Stimulated activated CD4-positive, alpha-beta T cell treated with anti-CD3 and anti-CD28 coated beads, Interleukin-1b, Interleukin-23, amount 100 ng/mL, for 4 hours (primary cell): ENCODE results near the gene EPPIN.

Experiments used
- DNase-seq, 2 donors: peaks; one replicate each; pipeline ENCODE4 v3.0.0-alpha.2; 2020; ENCODE audit warnings: low read depth in 2 of 2

The EPPIN gene

DNA sequence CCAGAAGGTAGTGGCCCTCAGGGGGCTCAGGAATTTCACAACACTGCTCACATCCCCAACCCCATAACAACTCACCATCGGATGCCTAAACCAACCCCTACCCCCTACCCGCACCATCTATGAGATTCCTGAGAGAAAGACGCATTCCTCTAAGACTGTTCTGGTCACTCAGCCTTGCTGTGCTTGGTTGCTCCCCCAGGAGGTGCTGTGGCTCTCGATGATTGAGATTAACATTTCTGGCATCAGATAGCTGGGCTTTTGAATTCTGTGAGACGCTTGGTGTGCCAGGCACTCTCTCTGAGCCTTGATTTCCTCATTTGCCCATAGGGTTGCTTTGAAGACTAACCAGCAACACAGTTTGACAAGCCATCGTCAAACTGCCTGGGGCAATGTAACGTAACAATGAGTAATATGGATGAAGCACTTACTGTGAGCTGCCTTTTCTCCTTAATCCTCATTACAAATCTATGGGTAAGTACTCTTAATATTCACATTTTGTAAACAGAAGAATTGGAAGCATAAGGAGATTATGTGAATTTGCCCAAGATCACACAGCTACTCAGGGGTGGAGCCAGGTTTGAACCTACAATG, 8.9 kb downstream of the EPPIN start:
- no peak for DNase-seq

DNA sequence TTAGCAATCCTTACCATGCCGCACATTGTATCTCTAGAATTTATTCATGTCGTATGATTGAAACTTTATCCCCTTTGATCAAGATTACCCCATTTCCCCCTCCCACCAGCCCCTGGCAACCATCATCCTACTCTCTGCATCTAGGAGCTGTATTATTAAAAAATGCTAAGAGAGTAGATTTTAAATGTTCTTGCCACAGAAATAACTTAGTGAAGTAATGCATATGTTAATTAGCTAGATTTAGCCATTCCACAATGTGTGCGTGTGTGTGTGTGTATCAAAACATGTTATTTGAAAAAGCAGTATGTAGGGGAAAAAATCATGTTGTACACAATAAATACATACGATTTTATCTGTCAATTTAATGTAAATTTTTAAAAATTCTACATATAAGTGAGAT, 19.9 kb downstream of the EPPIN start:
- DNase-seq = no peak

DNA sequence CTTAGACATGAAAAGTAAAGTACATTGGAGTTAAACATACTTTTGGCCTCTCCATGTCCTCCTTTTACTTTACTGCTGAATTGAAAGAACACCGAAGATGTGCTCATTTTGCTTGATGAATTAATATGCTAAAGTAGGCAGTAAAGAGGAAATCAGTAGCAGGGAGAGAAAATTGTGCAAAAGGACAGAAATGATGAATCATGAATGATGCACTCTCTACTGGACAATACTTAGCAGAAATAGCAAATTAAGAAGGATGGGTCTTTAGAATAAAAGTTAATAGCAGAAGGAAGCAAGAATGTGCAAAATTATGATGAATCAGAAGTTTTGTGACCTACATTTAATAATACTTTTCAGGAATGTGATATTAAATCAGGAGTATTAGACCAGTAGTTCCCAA, 23.4 kb downstream of the EPPIN start:
- no peak for DNase-seq

GRCh38 chr20:45518282-45518681, 28.9 kb downstream of the EPPIN start:
- DNase-seq = no peak

DNA sequence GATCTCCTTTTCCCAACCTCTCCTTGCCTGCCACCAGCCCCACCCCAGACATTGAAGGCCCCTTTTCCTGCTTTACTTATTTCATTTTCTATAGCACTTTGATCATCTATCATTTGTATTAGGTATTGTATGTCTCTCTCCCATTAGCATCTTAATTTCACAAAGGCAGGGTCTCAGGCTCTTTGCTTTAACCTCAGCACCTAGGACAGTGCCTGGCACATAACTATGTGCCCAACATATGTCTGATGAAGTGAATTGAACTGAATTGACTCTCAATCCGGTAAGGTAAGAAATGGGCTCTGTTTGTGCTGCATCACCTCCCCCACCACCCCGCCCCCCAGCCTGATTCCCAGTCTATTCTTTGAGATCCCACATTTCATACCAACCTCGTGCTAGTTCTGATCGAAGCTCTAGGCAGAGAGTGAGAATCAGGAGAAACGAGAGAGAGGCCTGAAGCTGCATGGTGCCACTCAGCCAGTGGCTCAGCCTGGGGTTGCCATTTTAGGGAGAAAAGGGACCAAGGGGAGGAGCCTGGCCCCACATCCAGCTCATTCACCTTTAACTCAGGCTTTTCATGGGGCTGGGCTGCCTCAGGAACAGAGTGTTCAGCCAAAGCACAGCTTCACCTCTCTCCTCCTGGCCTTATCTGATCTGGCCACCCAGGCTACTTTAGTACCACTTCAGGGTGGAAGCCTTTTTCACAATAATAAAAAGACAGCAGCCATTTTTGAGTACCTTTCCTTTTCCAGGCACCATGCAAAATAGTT, 31.9 kb downstream of the EPPIN start, which contains the start of gene SPINT3:
SPINT3 (minus strand) TSS at position 476 of the 767 bp plus-strand sequence; CDS start at position 462, 14 bp downstream.
- no peak for DNase-seq

- DNase-seq = no peak
These were observed 36.8 kb downstream of the EPPIN start for GRCh38 chr20:45510242-45510862.

DNA sequence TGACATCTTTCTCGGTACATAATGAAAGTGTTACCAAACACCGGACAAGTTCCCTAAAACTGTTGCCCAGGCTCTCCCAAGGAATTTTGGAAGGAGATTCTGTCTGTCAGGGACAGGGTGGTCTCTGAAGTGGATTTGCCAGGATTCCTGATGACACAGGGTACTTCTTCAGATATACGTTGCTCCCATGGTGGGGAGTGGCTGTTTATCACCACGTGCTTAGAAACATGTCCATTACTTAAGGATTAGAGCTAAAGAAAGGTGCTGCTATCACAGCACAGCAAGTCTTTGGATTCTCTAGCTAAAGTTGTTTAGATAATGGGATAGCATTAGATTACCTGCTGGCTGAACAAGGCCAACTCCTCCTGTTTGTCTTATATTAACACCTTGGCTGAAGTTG, 38.1 kb downstream of the EPPIN start:
- no peak for DNase-seq

DNA sequence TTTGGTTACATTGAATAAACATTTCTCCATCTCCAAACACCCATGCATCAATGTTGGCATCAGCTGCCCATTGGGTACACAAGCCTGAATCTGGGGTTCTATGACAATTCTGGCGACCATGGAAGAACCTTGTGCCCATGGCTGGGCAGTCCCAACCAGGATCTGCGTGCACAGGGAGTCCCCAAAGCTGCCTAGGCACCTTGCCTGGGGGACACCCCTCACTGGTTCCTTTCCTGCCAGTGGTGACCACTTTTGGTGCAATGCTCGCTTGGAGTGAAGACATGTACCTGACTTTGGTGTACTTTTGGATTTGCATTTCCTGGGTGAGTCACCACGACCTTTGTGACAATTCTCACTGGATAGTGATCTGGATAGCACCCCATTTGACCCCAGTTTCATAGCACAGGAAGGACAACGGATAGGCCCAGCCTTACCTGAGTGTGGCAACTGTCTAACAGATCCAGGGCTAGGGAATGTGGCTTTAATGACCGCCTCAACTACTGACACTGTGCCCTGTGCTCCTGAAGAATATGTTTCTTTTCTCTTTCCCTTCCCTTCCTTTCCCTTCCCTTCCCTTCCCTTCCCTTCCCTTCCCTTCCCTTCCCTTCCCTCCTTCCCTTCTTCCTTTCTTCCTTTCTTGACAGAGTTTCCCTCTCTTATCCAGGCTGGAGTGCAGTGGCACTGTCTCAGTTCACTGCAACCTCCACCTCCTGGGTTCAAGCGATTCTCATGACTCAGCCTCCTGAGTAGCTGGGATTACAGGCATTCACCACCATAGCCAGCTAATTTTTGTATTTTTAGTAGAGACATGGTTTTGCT, 38.9 kb downstream of the EPPIN start:
- DNase-seq = no peak

GRCh38 chr20:45507011-45507820, 40.0 kb downstream of the EPPIN start:
- no peak for DNase-seq

DNA sequence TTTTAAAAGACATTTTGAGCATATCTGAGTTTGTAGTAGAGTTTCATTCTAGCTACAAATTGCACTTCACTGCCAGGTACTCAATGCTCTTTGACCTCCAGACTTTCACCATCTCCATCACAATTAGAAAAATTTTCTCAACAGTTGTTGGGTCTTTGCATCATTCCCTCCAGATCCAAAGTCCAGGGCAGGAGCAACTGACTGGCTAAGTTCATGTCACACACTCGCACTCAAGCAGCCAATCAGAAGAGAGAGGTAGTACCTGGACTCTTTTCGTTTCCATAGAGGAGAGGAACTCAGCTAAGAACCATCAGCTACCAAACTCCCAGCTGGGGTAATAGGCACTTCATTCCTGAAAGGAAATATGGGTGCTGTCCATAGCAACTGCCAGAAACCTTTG, 40.8 kb downstream of the EPPIN start:
- DNase-seq = no peak

GRCh38 chr20:45503403-45503802, 43.8 kb downstream of the EPPIN start:
- DNase-seq = no peak

DNA sequence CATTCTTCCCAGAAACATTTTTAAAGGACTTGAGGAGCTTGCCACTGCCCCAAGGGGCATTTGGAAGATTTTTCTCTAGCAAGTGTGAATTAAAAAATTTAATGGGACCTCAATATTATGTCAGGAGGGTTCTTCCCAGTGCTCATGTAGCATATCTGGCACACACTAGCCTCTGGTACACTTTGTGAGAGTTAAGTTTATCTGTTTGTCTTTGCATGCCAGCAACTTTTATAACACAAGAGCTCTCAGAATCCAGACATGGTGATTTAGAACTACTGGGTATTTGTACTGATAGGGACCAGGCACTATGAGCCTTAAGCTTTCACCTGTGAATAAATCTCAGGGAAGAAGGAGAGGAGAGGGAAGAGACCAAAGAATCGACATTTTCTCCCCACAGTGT, 44.6 kb downstream of the EPPIN start:
- DNase-seq = no peak

DNA sequence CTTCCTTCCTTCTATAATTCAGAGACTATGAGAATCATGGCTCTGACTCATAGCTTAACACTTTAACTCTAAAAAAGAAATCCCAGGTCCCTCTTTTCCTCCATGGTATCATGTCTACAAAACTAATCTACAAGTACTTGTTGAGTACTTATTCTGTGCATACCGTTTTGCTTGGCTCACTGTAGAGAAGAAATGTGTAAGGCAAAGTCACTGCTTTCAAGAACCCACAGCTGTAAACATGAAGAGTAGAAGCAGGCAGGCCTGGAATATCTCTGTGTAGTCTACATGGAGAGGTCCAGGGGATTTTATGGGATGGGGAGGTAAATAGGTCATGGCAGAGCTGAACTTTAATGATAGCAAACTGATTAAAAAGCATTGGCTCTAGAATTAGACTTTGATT, 45.6 kb downstream of the EPPIN start:
- no peak for DNase-seq

DNA sequence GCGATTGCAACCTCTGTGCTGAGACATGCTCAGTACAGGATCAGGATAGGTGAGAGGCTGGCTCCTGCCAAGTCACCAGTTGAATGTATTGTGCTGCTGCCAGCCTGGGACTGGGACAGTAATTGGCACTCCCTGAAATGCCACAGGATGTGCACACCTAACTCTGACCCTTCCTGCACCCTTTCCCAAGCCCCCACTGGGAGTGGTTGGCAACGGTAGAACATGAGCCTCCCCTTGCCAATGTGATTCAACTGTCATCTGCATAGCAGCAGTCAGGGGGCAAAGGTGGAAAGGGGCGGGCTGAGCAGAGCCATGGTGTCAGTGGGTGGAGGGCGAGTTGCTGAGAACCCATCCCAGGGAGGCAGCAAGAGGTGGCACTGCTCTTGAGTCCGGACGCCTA, 47.2 kb downstream of the EPPIN start:
- DNase-seq = no peak

DNA sequence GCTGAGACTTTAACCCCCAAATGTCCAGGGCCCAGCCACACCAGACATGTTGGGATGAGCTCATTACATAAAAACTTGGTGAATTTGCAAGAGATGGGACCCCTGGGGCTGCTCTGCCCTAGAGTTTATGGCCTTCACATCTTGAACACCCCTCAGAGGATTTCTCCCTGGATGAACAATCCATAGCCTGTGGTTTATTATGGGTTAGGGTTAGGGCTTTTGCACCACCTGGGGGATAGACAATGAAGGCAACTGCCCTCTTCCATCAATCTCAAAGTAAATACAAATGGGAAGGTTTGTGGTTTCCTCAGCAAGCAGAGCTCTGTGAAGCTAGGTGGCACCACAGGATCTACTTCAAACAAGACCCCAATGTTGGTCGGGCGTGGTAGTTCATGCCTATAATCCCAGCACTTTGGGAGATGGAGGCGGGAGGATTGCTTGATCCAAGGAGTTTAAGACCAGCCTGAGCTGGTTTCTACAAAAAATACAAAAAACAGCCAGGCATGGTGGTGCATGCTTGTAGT, 49.2 kb downstream of the EPPIN start:
- DNase-seq = no peak

DNA sequence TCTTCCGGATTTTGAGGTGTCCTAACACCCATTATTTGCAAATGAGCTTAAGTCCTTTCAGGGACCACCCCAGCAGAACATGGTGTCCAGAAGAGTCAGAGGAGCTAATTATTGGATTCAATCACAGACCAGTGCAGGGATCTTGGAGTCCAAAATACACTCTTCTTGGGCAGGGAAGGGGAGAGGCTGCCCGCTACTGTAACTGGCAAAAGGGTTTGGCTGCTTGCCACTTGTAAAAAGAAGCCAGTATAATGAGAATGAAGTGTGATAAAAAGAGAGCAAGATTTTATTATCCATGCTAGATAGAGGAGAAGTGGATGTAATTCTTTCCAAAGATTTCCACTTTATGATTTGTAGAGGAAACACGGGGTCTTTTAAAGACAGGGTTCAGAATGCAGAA, 51.0 kb downstream of the EPPIN start:
- no peak for DNase-seq

DNA sequence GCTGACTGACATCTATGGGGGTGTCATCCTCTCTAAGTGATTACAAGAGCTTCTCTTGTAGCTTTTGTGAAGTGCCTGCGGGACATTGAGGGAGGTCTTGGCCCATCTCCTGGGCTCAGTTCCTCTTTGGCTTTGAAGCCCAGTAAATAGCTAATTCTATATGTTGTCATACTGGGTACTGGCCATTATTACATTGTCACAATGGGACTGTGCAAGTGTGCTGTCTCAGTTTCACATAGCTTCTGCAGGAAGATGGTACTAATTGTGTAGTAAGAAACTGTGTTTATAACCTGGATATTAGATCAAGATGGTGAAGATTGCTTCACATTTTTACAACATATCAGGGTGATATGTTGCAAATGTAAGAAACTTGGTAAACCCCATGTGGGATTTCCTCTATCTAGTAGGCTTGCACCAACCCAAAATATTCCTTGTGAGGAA, 51.7 kb downstream of the EPPIN start:
- DNase-seq = no peak
